Suppressor macrophage treated with lipopolysaccharide for 1 hour (primary cell): ENCODE results near the gene CGNL1.
A peak's percentile ranks its signal among the peaks of the same experiment; 100 is the strongest.

Experiments used
- DNase-seq, 3 donors: peaks; one replicate each; pipeline ENCODE4 v3.0.0-alpha.2; 2020 to 2022

Gene CGNL1

DNA sequence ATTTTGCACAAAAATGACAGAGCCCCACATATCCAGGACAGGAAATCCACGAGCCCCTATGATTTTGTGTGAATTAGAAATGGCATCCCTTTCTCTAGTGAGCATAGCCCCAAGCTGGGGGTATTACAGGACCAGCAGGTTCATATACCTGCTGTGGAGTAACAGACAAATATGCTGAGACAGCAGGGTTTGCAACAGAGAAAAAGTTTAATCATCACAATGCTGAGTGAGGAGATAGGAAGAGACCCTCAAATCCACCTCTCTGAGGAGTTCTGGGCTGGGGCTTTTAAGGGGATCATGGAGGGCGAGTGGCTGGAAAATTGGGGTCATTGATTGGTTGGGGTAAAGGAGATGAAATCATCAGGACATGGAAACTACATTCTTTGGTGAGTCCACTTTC lies 207.0 kb downstream of the CGNL1 start:
- no peak for DNase-seq

DNA sequence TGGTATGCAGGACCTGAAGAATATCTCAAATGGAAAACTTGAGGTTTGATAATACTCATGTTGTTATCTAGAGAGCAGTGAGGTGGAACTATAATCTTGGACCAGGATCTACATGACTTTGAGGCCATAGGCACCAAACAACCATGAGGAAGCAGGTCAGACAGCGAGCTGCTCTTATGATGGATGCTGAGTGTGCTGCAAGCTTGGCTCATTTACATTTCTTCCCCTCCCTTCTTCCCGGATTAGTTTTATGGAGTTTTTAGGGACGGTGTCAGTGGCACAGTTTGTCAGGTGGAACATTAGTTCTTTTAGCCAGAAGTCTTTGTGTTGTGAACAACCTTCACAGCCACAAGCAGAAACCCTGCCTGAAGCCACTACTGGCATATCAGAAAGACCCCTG lies 207.4 kb downstream of the CGNL1 start:
- no peak for DNase-seq

GRCh38 chr15:57586661-57587424 lies 210.5 kb downstream of the CGNL1 start:
- peak; percentile 37 to 70 (median 65) for DNase-seq

- peak; percentile 41 to 52 (median 44) for DNase-seq
Observed at GRCh38 chr15:57589281-57589680, 213.0 kb downstream of the CGNL1 start.

DNA sequence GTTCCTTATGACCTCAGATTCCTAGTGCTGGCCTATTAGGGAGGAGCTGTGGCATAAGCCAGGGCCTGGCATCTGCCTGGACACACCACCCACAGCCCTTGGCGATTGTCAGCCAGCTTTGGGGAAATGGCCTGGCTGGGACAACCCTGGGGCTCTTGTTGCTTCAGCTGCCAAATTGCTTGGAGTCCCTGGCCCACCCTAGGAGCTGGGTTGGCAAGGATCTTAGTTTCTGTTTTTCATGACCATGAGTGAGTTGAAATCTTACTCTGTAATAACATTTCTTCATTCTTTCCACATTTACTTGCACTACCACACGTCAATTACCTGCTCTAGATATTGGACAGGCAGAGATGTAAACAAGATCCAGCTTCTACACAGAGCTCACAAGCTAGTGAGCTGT lies 213.4 kb downstream of the CGNL1 start:
- DNase-seq = peak; percentile 26 to 40 (median 32)

DNA sequence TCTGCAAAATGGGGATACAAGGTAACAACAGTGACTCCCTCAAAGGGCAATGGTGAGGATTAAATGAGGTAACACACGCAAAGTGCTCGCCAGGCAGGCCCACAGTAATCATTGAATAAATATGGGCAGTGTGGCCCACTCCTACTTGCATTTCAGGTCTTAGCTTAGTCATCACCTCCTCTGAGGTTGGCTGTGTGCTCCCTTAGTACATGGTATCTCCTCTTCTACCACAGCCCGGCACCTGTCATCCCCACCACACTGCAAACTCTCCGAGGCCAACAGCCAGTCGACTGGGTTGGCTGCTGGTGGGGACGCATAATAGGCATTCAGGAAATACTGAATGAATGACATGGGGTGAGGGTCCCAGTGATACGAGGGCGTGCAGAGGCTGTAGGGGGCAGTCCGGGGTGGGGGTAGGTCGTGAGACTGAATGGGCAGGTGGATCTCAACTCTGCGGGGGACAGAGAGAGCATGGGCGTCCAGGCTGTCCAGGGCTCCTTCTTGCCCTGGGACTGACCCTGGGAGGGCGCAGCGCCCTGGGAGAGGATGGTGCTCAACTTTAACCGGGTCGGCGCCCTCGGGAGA lies 215.0 kb downstream of the CGNL1 start:
- no peak for DNase-seq

DNA sequence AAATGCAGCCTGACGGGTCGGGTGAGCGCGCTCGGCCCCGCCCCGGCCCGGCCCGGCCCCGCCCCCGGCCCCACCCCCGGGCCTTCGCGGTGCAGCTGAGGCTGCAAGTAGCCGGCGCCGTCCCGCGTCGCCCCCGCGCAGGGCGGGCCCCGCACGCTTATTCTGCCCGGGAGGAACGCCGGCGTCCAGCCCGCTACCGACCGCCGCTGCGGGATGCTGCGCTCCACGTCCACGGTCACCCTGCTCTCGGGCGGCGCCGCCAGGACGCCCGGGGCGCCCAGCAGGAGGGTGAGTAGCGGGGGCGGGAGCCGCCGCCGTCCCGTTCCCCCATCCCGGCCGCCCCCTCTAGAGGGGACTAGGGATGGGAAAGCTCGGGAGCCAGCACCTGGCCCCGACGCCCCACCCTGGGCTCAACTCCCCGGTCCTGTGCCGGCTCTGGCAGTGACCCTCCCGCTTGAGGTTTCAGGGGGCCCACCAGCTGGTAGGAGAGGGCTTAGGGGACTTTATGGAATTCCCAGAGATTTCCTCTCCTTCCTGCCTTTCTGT lies 215.6 kb downstream of the CGNL1 start, which contains the start of gene MYZAP:
Gene MYZAP (plus strand): TSS at position 83 of the 546 bp plus-strand sequence. CDS start 131 bp downstream, at position 214.
- DNase-seq = peak; percentile 49 to 84 (median 61)

- no peak for DNase-seq
Observed at GRCh38 chr15:57592426-57592825, 216.1 kb downstream of the CGNL1 start.

GRCh38 chr15:57592836-57593420 lies 216.6 kb downstream of the CGNL1 start:
- no peak for DNase-seq

DNA sequence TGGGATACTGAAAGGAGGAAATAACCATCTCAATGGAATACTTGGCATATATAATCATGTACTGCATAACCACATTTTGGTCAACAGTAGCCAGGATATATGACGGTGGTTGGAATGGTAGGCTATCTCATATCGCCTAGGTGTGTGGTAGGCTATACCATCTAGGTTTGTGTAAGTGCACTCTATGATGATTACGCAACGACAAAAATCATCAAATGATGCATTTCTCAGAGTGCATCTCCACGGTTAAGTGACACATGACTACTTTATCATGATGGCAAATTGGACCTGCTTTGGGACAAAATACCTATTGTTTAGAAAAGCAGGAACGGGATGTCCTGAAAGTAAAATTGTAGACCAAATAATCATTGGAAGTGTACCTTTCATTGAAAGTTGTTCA lies 218.2 kb downstream of the CGNL1 start:
- DNase-seq = no peak

DNA sequence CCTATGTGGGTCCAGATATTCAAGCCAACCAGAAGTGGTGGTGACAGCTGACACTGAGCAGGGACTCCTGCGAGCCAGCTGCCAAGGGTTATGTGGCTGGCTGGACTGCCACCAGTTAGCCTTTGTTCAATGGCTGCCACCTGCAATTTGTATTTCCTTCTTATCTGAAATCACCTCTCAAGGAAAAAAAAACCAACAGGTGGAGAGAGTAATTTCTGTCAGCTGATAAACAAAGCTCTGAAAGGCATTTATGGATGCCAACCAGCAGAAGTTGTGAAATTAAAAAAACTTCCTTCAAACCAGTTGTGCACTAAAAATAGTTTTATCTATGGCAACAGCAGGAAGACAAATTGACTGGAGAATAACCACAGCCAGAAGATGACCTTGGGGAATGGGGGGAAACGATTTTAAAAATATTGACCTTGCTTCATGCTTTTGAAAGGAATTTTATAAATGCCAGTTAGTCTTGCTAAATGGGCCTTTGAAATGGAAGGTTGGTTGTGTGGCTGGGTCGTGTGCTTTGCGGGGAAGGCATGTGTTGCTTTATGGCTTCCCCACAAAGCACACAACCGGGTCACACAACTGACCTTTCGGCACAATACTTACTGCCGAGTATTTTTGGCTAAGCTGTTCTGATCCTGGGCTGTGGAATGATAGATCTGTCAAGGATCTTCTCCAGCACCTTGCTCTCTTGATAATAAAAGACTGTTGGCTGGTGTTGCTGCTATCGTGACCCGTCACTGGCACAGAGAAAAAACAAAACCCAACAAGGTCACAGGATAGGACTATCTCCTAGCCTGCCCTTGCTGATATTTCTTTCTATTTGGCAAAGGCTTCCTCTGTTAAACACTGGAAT lies 218.9 kb downstream of the CGNL1 start:
- no peak for DNase-seq

GRCh38 chr15:57596301-57596855 lies 220.1 kb downstream of the CGNL1 start:
- DNase-seq = no peak

DNA sequence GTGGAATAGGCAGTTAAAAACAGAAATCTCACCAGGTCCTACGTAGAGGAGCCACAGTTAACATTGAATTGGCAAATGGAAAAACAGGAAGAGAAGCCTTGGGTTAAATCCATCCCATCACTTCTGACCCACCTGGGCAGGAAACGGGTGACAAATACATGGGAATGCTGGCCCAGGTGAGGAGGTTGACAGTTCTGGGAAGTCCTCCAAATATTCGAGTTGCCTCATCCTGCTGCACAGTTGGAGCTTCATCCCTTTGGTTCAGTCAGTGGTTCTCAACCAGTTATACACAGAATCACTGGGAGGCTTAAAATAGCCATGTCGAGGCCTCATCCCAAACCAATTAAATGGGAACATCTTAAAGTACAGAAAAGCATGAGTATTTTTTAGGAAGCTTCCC lies 220.7 kb downstream of the CGNL1 start:
- DNase-seq = no peak

- no peak for DNase-seq
Observed at GRCh38 chr15:57597431-57597830, 221.1 kb downstream of the CGNL1 start.

GRCh38 chr15:57598346-57598745 lies 222.0 kb downstream of the CGNL1 start:
- no peak for DNase-seq

- no peak for DNase-seq
Observed at GRCh38 chr15:57599296-57599810, 223.0 kb downstream of the CGNL1 start.

GRCh38 chr15:57600197-57600596 lies 223.9 kb downstream of the CGNL1 start:
- DNase-seq = no peak
